Esophagus muscularis mucosa (tissue), 4 donors: ENCODE results near the gene LAMA3.

ENCODE experiments used
- CTCF ChIP-seq, 3 experiments: fragments of 200-600 bp in 2 of 3; fragments of 450-650 bp in 1 of 3; sonication (generic) in 2 of 3; IDR thresholded peaks; one replicate each; pipeline ENCODE4 v1.5.1; 2017 to 2019; ENCODE audit warnings: antibody characterized with exemption in 3 of 3, mild to moderate bottlenecking in 2 of 3, moderate library complexity in 1 of 3
- EP300 ChIP-seq: sonication (generic); formaldehyde crosslinking; IDR thresholded peaks from one replicate; pipeline ENCODE4 v1.6.1; 2017; ENCODE audit warnings: antibody characterized with exemption
- POLR2A ChIP-seq: fragments of 450-650 bp; IDR thresholded peaks from one replicate; pipeline ENCODE4 v1.6.1; 2017; ENCODE audit warnings: antibody characterized with exemption, moderate library complexity, mild to moderate bottlenecking, low read depth

- TF ChIP-seq CTCF (IDR thresholded peaks at IDR 0.05), result no peak
- no peak for TF ChIP-seq POLR2A
- no peak for TF ChIP-seq EP300
Measured at GRCh38 chr18:23810396-23810795, 121.1 kb downstream of the LAMA3 start.
